HG02943 (cell line): ENCODE measurements around the gene GDF10.

Experiments
- ATAC-seq: cut with Tn5 transposase; IDR thresholded peaks from one replicate; pipeline ENCODE4 v1.9.1; 2021; ENCODE audit warnings: mild to moderate bottlenecking, low read depth, moderate library complexity; ENCODE audit not compliant: unreplicated experiment

GDF10 gene

GRCh38 chr10:47349941-47350371, 50.0 kb downstream of the GDF10 start:
- ATAC-seq = no peak

GRCh38 chr10:47350671-47351640, 51.0 kb downstream of the GDF10 start:
- no peak for ATAC-seq

GRCh38 chr10:47351899-47352815, 52.2 kb downstream of the GDF10 start:
- ATAC-seq = no peak

- no peak for ATAC-seq
Measured at GRCh38 chr10:47353351-47353750, 53.4 kb downstream of the GDF10 start.

GRCh38 chr10:47354165-47354564, 54.2 kb downstream of the GDF10 start:
- no peak for ATAC-seq

GRCh38 chr10:47354900-47355299, 54.9 kb downstream of the GDF10 start:
- no peak for ATAC-seq

- ATAC-seq = no peak
Measured at GRCh38 chr10:47356708-47357107, 56.7 kb downstream of the GDF10 start.

- no peak for ATAC-seq
Measured at GRCh38 chr10:47357131-47357582, 57.2 kb downstream of the GDF10 start.

- no peak for ATAC-seq
Measured at GRCh38 chr10:47357911-47358310, 57.9 kb downstream of the GDF10 start.

- ATAC-seq = no peak
Measured at GRCh38 chr10:47358457-47358856, 58.5 kb downstream of the GDF10 start.

- ATAC-seq = no peak
Measured at GRCh38 chr10:47359101-47359500, 59.1 kb downstream of the GDF10 start.

GRCh38 chr10:47359626-47360418, 59.8 kb downstream of the GDF10 start:
- ATAC-seq = no peak

- ATAC-seq = no peak
Measured at GRCh38 chr10:47360419-47361040, 60.5 kb downstream of the GDF10 start.

GRCh38 chr10:47361293-47361692, 61.3 kb downstream of the GDF10 start:
- ATAC-seq = no peak

- ATAC-seq = no peak
Measured at GRCh38 chr10:47362199-47362598, 62.2 kb downstream of the GDF10 start.
